Right atrium auricular region (tissue), 2 donors: ENCODE results near the gene HMGCLL1. TPM values are rescaled to one million over a fixed set of nuclear protein-coding genes. Genes with fewer than 3 reads are reported as not detected.

Source experiments
- DNase-seq: peaks from one replicate; pipeline ENCODE4 v3.0.0-alpha.2; 2019; ENCODE audit warnings: low spot score
- H3K27ac ChIP-seq, 2 donors: fragments of 200-600 bp; sonication (generic); 1 replicate in 1 of 2; 2 replicates in 1 of 2; pipeline ENCODE4 v1.5.1; 2016 to 2019
- H3K27me3 ChIP-seq, 2 donors: fragments of 200-600 bp; sonication (generic); one replicate each; pipeline versions ENCODE4 v1.5.1 to v1.6.0; 2017 to 2019
- H3K36me3 ChIP-seq: fragments of 200-600 bp; sonication (generic); one replicate; pipeline ENCODE4 v1.5.1; 2016
- H3K4me1 ChIP-seq, 2 donors: fragments of 200-600 bp; sonication (generic); one replicate each; pipeline versions ENCODE4 v1.5.1 to v1.6.0; 2017 to 2019
- H3K4me3 ChIP-seq, 2 donors: fragments of 200-600 bp; sonication (generic); 1 replicate in 1 of 2; 2 replicates in 1 of 2; pipeline ENCODE4 v1.5.1; 2017 to 2019; ENCODE audit warnings: mild to moderate bottlenecking in 1 of 2, moderate library complexity in 1 of 2
- H3K9me3 ChIP-seq, 2 donors: fragments of 200-600 bp; sonication (generic); one replicate each; pipeline ENCODE4 v1.5.1; 2019
- CTCF ChIP-seq, 2 donors: fragments of 200-600 bp; sonication (generic); IDR thresholded peaks; one replicate each; pipeline ENCODE4 v1.5.1; 2019; ENCODE audit warnings: antibody characterized with exemption in 2 of 2
- total RNA-seq, 2 donors: library from RNA; depleted of rRNA; stranded (reverse); fragments of >200 nt; gene quantifications; one replicate each; pipeline ENCODE4 v1.1.0, GENCODE V29; 2016

HMGCLL1 gene
- total RNA-seq, 2 donors from 2014 or later = 0.94 to 2.6 TPM

- Histone ChIP-seq H3K27ac (no peak overlapping the region), H3K9me3 (no peaks in the 10 kb centered on the region), H3K36me3 (no peaks in the 10 kb centered on the region), H3K4me3 (no peak overlapping the region), H3K27me3 (no peaks in the 10 kb centered on the region), H3K4me1 (no peaks in the 10 kb centered on the region)
- no peak for TF ChIP-seq CTCF (IDR thresholded peaks at IDR 0.05)
- no peak for DNase-seq
Measured at GRCh38 chr6:55495277-55495676, 83.7 kb downstream of the HMGCLL1 start.

GRCh38 chr6:55494411-55494810 is 84.6 kb downstream of the HMGCLL1 start:
- Histone ChIP-seq H3K27ac (no peak overlapping the region), H3K27me3 (no peaks in the 10 kb centered on the region), H3K9me3 (no peaks in the 10 kb centered on the region), H3K36me3 (no peaks in the 10 kb centered on the region), H3K4me1 (no peaks in the 10 kb centered on the region), H3K4me3 (no peak overlapping the region)
- DNase-seq = no peak
- TF ChIP-seq CTCF (IDR thresholded peaks at IDR 0.05) = no peak

GRCh38 chr6:55492259-55492658 is 86.7 kb downstream of the HMGCLL1 start:
- Histone ChIP-seq H3K36me3 (no peaks in the 10 kb centered on the region), H3K27ac (no peak overlapping the region), H3K4me3 (no peak overlapping the region), H3K4me1 (no peaks in the 10 kb centered on the region), H3K27me3 (no peaks in the 10 kb centered on the region), H3K9me3 (peaks cover 0 to 12% of the 10 kb centered on the region in 2 donors)
- no peak for TF ChIP-seq CTCF (IDR thresholded peaks at IDR 0.05)
- no peak for DNase-seq

GRCh38 chr6:55490871-55491270 is 88.1 kb downstream of the HMGCLL1 start:
- no peak for TF ChIP-seq CTCF (IDR thresholded peaks at IDR 0.05)
- Histone ChIP-seq H3K4me1 (no peaks in the 10 kb centered on the region), H3K27me3 (no peaks in the 10 kb centered on the region), H3K27ac (no peak overlapping the region), H3K4me3 (no peak overlapping the region), H3K36me3 (no peaks in the 10 kb centered on the region), H3K9me3 (peaks cover 0 to 12% of the 10 kb centered on the region in 2 donors)
- DNase-seq = no peak

GRCh38 chr6:55474382-55474781 is 104.6 kb downstream of the HMGCLL1 start:
- no peak for TF ChIP-seq CTCF (IDR thresholded peaks at IDR 0.05)
- Histone ChIP-seq H3K27ac (no peak overlapping the region), H3K4me1 (no peaks in the 10 kb centered on the region), H3K27me3 (no peaks in the 10 kb centered on the region), H3K36me3 (no peaks in the 10 kb centered on the region), H3K4me3 (no peak overlapping the region), H3K9me3 (no peaks in the 10 kb centered on the region)
- no peak for DNase-seq

- Histone ChIP-seq H3K4me1 (no peaks in the 10 kb centered on the region), H3K36me3 (no peaks in the 10 kb centered on the region), H3K27me3 (no peaks in the 10 kb centered on the region), H3K27ac (no peak overlapping the region), H3K9me3 (no peaks in the 10 kb centered on the region), H3K4me3 (no peak overlapping the region)
- no peak for DNase-seq
- TF ChIP-seq CTCF (IDR thresholded peaks at IDR 0.05) = no peak
Measured at GRCh38 chr6:55473722-55474121, 105.3 kb downstream of the HMGCLL1 start.
